Measurements from ENCODE around the gene WDR43. TPM values are rescaled to one million over a fixed set of nuclear protein-coding genes. Genes with fewer than 3 reads are reported as not detected.
A peak's percentile ranks its signal among the peaks of the same experiment; 100 is the strongest.

The WDR43 gene
- total and polyA plus RNA-seq, 9 of the 15 experiments (the other 6 are each of a cell fraction or from before 2014, with no cell fraction given) = 34.6 to 197 (median 105) TPM

DNA sequence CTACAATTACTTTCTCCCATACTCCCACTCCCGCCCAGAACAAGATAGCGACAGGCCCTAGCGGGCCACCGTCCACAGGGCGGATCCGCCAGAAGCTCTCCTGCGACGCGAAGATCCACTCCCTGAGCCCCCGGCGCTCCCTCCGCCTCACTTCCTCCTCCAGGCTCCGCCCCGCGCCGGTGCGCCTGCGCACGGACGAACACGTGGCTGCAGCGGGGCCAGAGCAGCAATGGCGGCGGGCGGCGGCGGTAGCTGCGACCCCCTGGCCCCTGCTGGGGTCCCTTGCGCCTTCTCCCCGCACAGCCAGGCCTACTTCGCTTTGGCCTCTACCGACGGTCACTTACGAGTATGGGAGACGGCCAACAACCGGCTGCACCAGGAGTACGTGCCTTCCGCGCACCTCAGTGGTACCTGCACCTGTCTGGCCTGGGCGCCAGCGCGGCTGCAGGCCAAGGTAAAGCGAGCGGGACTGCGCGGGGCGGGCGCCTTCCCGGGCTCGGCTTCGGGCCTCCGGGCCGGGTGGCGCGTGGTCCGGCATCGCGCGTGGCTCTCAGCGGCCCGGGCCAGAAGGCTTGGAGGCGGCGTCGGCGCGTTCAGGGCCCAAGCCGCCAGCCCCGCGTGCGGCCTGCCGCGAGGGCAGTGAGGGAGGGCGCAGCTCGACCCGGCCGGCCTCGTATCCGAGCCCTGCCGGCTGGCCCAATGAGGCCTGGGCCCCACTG, at the start of gene WDR43 (continued):
- TF ChIP-seq SRSF1 (IDR thresholded peaks at IDR 0.05; ENCODE audit: low read depth, low read length) (no peak), XRCC5 (IDR thresholded peaks at IDR 0.05; ENCODE audit: low read depth, low read length) (no peak), HLTF (IDR thresholded peaks at IDR 0.05) (no peak), NR2F6 (CRISPR knock-in tag; IDR thresholded peaks at IDR 0.05) (no peak), ZNF778 (CRISPR knock-in tag; IDR thresholded peaks at IDR 0.05) (no peak), ZSCAN29 (IDR thresholded peaks at IDR 0.05) (no peak), ZNF668 (CRISPR knock-in tag; IDR thresholded peaks at IDR 0.05) (no peak), ATF4 (CRISPR knock-in tag; IDR thresholded peaks at IDR 0.05) (no peak), CHD4 (IDR thresholded peaks at IDR 0.05; ENCODE audit: insufficient read depth, insufficient replicate concordance, low read depth, low read length, poor library complexity, severe bottlenecking) (no peak), HDAC2 (IDR thresholded peaks at IDR 0.05) (no peak), NELFE (IDR thresholded peaks at IDR 0.05; ENCODE audit: insufficient read depth, insufficient read length) (no peak), SIN3A (IDR thresholded peaks at IDR 0.05; ENCODE audit: borderline replicate concordance in 2 of 2, control insufficient read depth in 1 of 2, low read depth in 2 of 2, low read length in 2 of 2) (peak in 1 of 2 experiments; percentile 88; a peak in 2 of 4 replicates), PPARD (CRISPR knock-in tag; IDR thresholded peaks at IDR 0.05) (no peak), KAT2B (IDR thresholded peaks at IDR 0.05; ENCODE audit: low read depth, low read length) (no peak), ZNF212 (CRISPR knock-in tag; IDR thresholded peaks at IDR 0.05) (no peak), HINFP (tag; conservative IDR thresholded peaks at IDR 0.05; ENCODE audit: low read depth) (no peak), PHTF2 (CRISPR knock-in tag; IDR thresholded peaks at IDR 0.05) (no peak)
- TF ChIP-seq, protein P1, sequence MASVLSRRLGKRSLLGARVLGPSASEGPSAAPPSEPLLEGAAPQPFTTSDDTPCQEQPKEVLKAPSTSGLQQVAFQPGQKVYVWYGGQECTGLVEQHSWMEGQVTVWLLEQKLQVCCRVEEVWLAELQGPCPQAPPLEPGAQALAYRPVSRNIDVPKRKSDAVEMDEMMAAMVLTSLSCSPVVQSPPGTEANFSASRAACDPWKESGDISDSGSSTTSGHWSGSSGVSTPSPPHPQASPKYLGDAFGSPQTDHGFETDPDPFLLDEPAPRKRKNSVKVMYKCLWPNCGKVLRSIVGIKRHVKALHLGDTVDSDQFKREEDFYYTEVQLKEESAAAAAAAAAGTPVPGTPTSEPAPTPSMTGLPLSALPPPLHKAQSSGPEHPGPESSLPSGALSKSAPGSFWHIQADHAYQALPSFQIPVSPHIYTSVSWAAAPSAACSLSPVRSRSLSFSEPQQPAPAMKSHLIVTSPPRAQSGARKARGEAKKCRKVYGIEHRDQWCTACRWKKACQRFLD (CRISPR knock-in tag; IDR thresholded peaks at IDR 0.05) = no peak
- TF ChIP-seq, protein P2, sequence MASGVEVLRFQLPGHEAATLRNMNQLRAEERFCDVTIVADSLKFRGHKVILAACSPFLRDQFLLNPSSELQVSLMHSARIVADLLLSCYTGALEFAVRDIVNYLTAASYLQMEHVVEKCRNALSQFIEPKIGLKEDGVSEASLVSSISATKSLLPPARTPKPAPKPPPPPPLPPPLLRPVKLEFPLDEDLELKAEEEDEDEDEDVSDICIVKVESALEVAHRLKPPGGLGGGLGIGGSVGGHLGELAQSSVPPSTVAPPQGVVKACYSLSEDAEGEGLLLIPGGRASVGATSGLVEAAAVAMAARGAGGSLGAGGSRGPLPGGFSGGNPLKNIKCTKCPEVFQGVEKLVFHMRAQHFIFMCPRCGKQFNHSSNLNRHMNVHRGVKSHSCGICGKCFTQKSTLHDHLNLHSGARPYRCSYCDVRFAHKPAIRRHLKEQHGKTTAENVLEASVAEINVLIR (CRISPR knock-in tag; IDR thresholded peaks at IDR 0.05) = peak; percentile 79
